Neutrophil (primary cell): ENCODE measurements around the gene RBM12.

Experiments
- H3K27ac ChIP-seq: fragments of 200-600 bp; sonication (generic); 2 replicates; pipeline ENCODE4 v1.5.1; 2016; ENCODE audit warnings: mild to moderate bottlenecking, moderate library complexity
- H3K27me3 ChIP-seq: fragments of 200-600 bp; sonication (generic); 2 replicates; pipeline ENCODE4 v1.6.0; 2016; ENCODE audit warnings: mild to moderate bottlenecking
- H3K36me3 ChIP-seq: fragments of 200-600 bp; sonication (generic); 2 replicates; pipeline ENCODE4 v1.5.1; 2017
- H3K4me1 ChIP-seq, 2 experiments: fragments of 200-600 bp in 1 of 2; sonication (generic) in 1 of 2; 1 replicate in 1 of 2; 2 replicates in 1 of 2; pipeline versions ENCODE4 v1.5.1 to v1.6.1; 2013 to 2016; ENCODE audit warnings: low read depth in 1 of 2, low read length in 1 of 2, mild to moderate bottlenecking in 1 of 2, moderate library complexity in 1 of 2; ENCODE audit not compliant: control insufficient read depth in 1 of 2, insufficient read depth in 1 of 2
- H3K4me3 ChIP-seq, 2 experiments: fragments of 200-600 bp in 1 of 2; sonication (generic) in 1 of 2; 1 replicate in 1 of 2; 2 replicates in 1 of 2; pipeline ENCODE4 v1.5.1; 2013 to 2016; ENCODE audit warnings: low read depth in 1 of 2, low read length in 1 of 2, mild to moderate bottlenecking in 1 of 2, moderate library complexity in 1 of 2
- H3K9me3 ChIP-seq: fragments of 200-600 bp; sonication (generic); 2 replicates; pipeline ENCODE4 v1.5.1; 2016
- TF ChIP-seq, protein P1 (sequence below): fragments of 200-600 bp; sonication (generic); IDR thresholded peaks from 2 replicates; pipeline ENCODE4 v1.5.1; 2016; ENCODE audit warnings: antibody characterized with exemption

Gene RBM12

DNA sequence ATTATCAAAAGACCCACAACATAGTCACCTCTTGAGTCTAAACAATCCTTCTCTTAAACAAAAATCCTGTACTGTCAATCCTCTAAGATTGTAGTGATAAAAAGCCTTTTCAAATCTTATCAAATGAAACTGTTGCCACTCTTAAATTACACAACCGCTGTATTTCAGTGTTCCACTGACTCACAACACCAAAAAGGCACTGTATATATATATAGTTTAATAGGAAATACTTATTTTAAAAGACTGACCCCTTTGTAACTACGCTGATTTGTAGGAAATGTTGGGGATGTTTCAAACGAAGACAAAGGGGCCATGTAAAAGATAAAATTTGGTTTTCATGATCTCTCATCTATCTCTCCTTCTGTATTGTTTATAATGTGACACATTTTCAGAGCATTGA lies 14.1 kb downstream of the RBM12 start:
- H3K27ac ChIP-seq: peak overlapping the region; percentile 19
- H3K36me3 ChIP-seq: peaks cover 46% of the 10 kb centered on the region
- no peaks in the 10 kb centered on the region for H3K9me3 ChIP-seq
- H3K4me1 ChIP-seq: peaks cover 4 to 8% of the 10 kb centered on the region in 2 experiments
- TF ChIP-seq, protein P1, sequence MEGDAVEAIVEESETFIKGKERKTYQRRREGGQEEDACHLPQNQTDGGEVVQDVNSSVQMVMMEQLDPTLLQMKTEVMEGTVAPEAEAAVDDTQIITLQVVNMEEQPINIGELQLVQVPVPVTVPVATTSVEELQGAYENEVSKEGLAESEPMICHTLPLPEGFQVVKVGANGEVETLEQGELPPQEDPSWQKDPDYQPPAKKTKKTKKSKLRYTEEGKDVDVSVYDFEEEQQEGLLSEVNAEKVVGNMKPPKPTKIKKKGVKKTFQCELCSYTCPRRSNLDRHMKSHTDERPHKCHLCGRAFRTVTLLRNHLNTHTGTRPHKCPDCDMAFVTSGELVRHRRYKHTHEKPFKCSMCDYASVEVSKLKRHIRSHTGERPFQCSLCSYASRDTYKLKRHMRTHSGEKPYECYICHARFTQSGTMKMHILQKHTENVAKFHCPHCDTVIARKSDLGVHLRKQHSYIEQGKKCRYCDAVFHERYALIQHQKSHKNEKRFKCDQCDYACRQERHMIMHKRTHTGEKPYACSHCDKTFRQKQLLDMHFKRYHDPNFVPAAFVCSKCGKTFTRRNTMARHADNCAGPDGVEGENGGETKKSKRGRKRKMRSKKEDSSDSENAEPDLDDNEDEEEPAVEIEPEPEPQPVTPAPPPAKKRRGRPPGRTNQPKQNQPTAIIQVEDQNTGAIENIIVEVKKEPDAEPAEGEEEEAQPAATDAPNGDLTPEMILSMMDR: no peak
- H3K4me3 ChIP-seq: no peak overlapping the region
- no peaks in the 10 kb centered on the region for H3K27me3 ChIP-seq

GRCh38 chr20:35648836-35649235 lies 15.9 kb downstream of the RBM12 start:
- Histone ChIP-seq H3K27me3 (no peaks in the 10 kb centered on the region), H3K9me3 (no peaks in the 10 kb centered on the region), H3K4me3 (no peak overlapping the region), H3K36me3 (peaks cover 32% of the 10 kb centered on the region), H3K4me1 (peaks cover 22 to 26% of the 10 kb centered on the region in 2 experiments), H3K27ac (peak overlapping the region; percentile 4)
- TF ChIP-seq, protein P1: no peak

- Histone ChIP-seq H3K4me3 (no peak overlapping the region), H3K9me3 (no peaks in the 10 kb centered on the region), H3K27ac (peak overlapping the region; percentile 62), H3K4me1 (peaks cover 56 to 58% of the 10 kb centered on the region in 2 experiments), H3K36me3 (peaks cover 4% of the 10 kb centered on the region), H3K27me3 (no peaks in the 10 kb centered on the region)
- TF ChIP-seq, protein P1: no peak
These were observed 19.9 kb downstream of the RBM12 start for GRCh38 chr20:35644806-35645205.

- Histone ChIP-seq H3K27me3 (no peaks in the 10 kb centered on the region), H3K9me3 (no peaks in the 10 kb centered on the region), H3K4me3 (no peak overlapping the region), H3K36me3 (peaks cover 4% of the 10 kb centered on the region), H3K4me1 (peaks cover 56 to 58% of the 10 kb centered on the region in 2 experiments), H3K27ac (peak overlapping the region; percentile 62)
- TF ChIP-seq, protein P1: no peak
These were observed 21.7 kb downstream of the RBM12 start for GRCh38 chr20:35643045-35643444.

DNA sequence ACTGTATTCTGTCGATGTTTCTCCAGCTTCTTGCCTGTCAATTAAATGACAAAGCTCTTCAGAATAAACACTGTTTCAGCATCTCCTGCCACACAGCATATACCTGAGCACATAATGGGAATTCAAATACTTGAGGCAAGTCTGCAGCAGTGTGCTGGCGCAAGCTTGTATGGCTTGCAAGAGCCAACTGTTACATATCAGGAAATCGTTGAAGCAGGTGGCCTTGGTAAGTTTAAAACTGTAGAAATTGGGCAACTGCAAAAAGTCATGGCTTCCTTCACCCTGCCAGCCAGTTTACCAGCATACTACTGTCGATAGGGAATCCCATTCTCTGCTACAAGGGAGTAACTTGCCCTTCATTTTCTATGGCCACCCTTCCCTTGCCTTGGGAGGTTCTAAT lies 23.0 kb downstream of the RBM12 start:
- TF ChIP-seq, protein P1: no peak
- H3K9me3 ChIP-seq: no peaks in the 10 kb centered on the region
- peak overlapping the region; percentile 63 for H3K27ac ChIP-seq
- no peaks in the 10 kb centered on the region for H3K27me3 ChIP-seq
- no peak overlapping the region for H3K4me3 ChIP-seq
- H3K4me1 ChIP-seq: peaks cover 56 to 58% of the 10 kb centered on the region in 2 experiments
- no peaks in the 10 kb centered on the region for H3K36me3 ChIP-seq

- H3K36me3 ChIP-seq: no peaks in the 10 kb centered on the region
- H3K9me3 ChIP-seq: no peaks in the 10 kb centered on the region
- H3K27ac ChIP-seq: peak overlapping the region; percentile 63
- peaks cover 51 to 53% of the 10 kb centered on the region in 2 experiments for H3K4me1 ChIP-seq
- H3K4me3 ChIP-seq: no peak overlapping the region
- TF ChIP-seq, protein P1: no peak
- no peaks in the 10 kb centered on the region for H3K27me3 ChIP-seq
These were observed 24.0 kb downstream of the RBM12 start for GRCh38 chr20:35640724-35641123.
